Activated naive CD8-positive, alpha-beta T cell treated with anti-CD3 and anti-CD28 coated beads, Interleukin-2, amount 10 ng/mL, durations not matched to agents 7 days and 5 days (primary cell): ENCODE data around the gene COL2A1. TPM values are rescaled to one million over a fixed set of nuclear protein-coding genes. Genes with fewer than 3 reads are reported as not detected.

ENCODE experiments used
- ATAC-seq: fragments of 150-1000 bp; cut with Tn5 transposase; one replicate; pipeline ENCODE4 v1.10.0; 2021; ENCODE audit warnings: low read depth, moderate library complexity
- POLR2A ChIA-PET: fragments of 350-600 bp; sonication (Branson Sonifier 250); formaldehyde crosslinking; loops from one replicate; lab custom pipeline; 2021; ENCODE audit warnings: antibody characterized with exemption; lab: Charles Lee
- DNase-seq: peaks from one replicate; pipeline ENCODE4 v3.0.0; 2021
- H3K27ac Mint-ChIP-seq: one replicate; pipeline ENCODE4 v1.8.0; 2022; ENCODE audit warnings: mild to moderate bottlenecking, mixed read lengths
- H3K27me3 Mint-ChIP-seq: one replicate; pipeline ENCODE4 v1.8.0; 2022; ENCODE audit warnings: mild to moderate bottlenecking, moderate library complexity, mixed read lengths
- H3K36me3 Mint-ChIP-seq: one replicate; pipeline ENCODE4 v1.8.0; 2021; ENCODE audit warnings: mild to moderate bottlenecking, mixed read lengths
- H3K4me1 Mint-ChIP-seq: one replicate; pipeline ENCODE4 v1.8.0; 2021; ENCODE audit warnings: mixed read lengths
- H3K4me3 Mint-ChIP-seq: one replicate; pipeline ENCODE4 v1.8.0; 2022; ENCODE audit warnings: mild to moderate bottlenecking, moderate library complexity, mixed read lengths
- H3K9me3 Mint-ChIP-seq: one replicate; pipeline ENCODE4 v1.8.0; 2021; ENCODE audit warnings: mixed read lengths
- total RNA-seq, 2 experiments: library from RNA; stranded (reverse); gene quantifications; one replicate each; pipeline ENCODE4 v1.2.3, GENCODE V29; 2021

COL2A1 gene
- total RNA-seq, 2 experiments from 2014 or later, result not detected

GRCh38 chr12:47942614-47943225 lies 61.6 kb downstream of the COL2A1 start:
- H3K36me3 Mint-ChIP-seq, result no peaks in the 10 kb centered on the region
- H3K4me1 Mint-ChIP-seq, result peaks cover 8% of the 10 kb centered on the region
- POLR2A ChIA-PET, result no interaction called here
- H3K27ac Mint-ChIP-seq, result no peak overlapping the region
- no peaks in the 10 kb centered on the region for H3K9me3 Mint-ChIP-seq
- ATAC-seq (no peak), DNase-seq (no peak)
- H3K4me3 Mint-ChIP-seq, result no peak overlapping the region
- peaks cover 17% of the 10 kb centered on the region for H3K27me3 Mint-ChIP-seq

GRCh38 chr12:47941871-47942613 lies 62.2 kb downstream of the COL2A1 start:
- POLR2A ChIA-PET, result no interaction called here
- DNase-seq, result no peak
- no peak overlapping the region for H3K4me3 Mint-ChIP-seq
- H3K4me1 Mint-ChIP-seq, result peaks cover 8% of the 10 kb centered on the region
- no peaks in the 10 kb centered on the region for H3K36me3 Mint-ChIP-seq
- no peak for ATAC-seq
- H3K27me3 Mint-ChIP-seq, result peaks cover 22% of the 10 kb centered on the region
- H3K9me3 Mint-ChIP-seq, result no peaks in the 10 kb centered on the region
- no peak overlapping the region for H3K27ac Mint-ChIP-seq

DNA sequence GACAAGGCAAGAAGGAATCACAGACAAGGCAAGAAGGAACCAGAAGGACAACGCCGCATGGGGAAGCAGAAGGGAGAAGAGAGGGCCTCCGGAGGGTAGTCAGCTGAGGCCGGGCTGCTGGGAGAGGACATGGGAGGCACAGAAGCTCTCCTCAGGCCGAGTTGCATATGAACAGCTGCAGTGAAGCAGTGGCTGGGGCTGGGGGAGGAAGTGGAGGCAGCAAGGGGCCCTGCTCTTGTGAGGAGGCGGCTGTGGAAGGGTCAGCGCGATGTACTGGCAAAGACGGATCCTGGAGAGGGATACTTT lies 62.8 kb downstream of the COL2A1 start:
- Mint-ChIP-seq H3K27me3 (peaks cover 19% of the 10 kb centered on the region), H3K9me3 (no peaks in the 10 kb centered on the region), H3K4me3 (no peak overlapping the region), H3K36me3 (no peaks in the 10 kb centered on the region), H3K4me1 (peaks cover 5% of the 10 kb centered on the region), H3K27ac (no peak overlapping the region)
- POLR2A ChIA-PET, result no interaction called here
- no peak for ATAC-seq
- DNase-seq, result no peak

DNA sequence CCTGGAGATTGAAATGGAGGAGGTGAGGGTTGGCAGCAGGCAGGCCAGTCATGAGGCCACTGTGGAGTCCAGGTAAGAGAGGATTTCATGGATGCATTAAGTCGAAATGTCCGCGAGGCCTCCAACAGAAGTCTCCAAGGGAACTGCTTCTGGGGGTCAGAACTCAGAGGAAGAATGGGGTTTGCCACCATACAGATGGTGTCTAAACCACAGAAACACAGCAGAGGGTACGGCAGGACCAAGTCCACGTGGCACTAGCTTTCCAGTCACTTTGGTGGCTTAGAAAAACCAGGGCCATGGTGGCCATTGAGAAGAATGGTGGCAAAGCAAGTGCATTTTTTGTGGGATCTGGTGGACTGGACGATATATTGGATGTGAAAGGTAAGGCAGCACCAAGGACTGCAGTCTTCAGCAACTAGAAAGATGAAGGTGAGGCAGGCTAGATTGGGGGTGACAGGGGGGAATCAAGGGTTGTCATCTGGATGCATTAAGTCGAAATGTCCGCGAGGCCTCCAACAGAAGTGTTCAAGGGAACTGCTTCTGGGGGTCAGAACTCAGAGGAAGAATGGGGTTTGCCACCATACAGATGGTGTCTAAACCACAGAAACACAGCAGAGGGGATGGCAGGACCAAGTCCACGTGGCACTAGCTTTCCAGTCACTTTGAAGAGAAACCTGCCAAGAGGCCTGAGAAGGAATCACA lies 63.4 kb downstream of the COL2A1 start:
- POLR2A ChIA-PET, result no interaction called here
- Mint-ChIP-seq H3K27me3 (peaks cover 19% of the 10 kb centered on the region), H3K27ac (no peak overlapping the region), H3K9me3 (no peaks in the 10 kb centered on the region), H3K36me3 (no peaks in the 10 kb centered on the region), H3K4me3 (no peak overlapping the region), H3K4me1 (peaks cover 5% of the 10 kb centered on the region)
- DNase-seq (no peak), ATAC-seq (no peak)

DNA sequence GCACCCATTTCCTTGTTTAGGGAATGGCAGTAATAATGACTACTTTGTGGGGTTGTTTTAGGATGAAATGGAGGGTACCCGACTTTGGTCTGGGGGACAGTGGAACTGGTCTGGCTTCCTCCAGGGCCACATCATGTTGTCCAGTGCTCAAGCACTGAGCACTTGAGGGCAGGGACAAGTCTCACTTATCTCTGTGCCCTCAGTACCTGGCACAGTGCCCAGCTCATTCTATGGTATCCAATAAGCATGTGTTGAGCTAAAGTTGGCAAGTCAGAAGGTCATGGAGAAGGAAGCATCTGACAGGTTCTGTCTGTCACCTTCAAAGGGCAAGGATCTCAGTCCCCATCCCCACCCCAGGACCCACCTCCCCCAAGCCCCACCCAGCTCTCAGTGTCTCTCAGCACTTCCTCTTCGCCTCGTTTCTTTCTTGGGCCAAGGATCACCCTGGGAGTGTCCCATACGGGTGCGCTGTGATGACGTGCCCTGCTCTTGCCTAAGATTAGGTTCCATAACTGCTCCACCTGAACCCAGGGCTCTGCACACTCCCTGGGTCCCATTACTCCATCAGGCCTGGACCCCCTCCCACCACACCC lies 65.2 kb downstream of the COL2A1 start:
- POLR2A ChIA-PET, result interaction anchor here (0.6 kb wide), 1 partner anchor 45 kb away, joined by 3 read pairs; no protein-coding TSS in a partner anchor
- H3K4me1 Mint-ChIP-seq, result peaks cover 5% of the 10 kb centered on the region
- peaks cover 29% of the 10 kb centered on the region for H3K27me3 Mint-ChIP-seq
- DNase-seq (no peak), ATAC-seq (no peak)
- H3K9me3 Mint-ChIP-seq, result no peaks in the 10 kb centered on the region
- no peaks in the 10 kb centered on the region for H3K36me3 Mint-ChIP-seq
- no peak overlapping the region for H3K27ac Mint-ChIP-seq
- no peak overlapping the region for H3K4me3 Mint-ChIP-seq

DNA sequence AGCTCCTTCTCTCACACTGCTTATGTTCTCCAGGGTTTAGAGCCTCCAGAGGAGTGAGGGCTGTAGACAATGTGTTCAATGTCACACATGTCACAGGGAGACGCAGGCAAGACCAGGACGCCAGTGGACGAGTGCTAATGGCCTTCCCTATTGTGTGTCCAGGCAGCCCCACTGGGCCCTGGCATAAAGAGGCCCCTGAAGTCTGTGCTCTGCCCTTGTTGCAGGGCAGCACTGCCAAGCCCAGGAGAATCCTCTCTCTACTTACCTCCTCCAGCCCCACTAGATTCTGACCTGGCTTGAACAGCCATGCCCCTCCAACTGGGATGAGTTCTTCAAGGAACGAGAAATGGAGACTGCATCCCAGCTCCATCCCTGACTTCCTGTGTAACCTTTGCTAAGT lies 65.7 kb downstream of the COL2A1 start:
- H3K27ac Mint-ChIP-seq, result no peak overlapping the region

GRCh38 chr12:47938093-47938492 lies 66.2 kb downstream of the COL2A1 start:
- DNase-seq (no peak), ATAC-seq (no peak)
- no peaks in the 10 kb centered on the region for H3K36me3 Mint-ChIP-seq
- peaks cover 5% of the 10 kb centered on the region for H3K4me1 Mint-ChIP-seq
- peaks cover 37% of the 10 kb centered on the region for H3K27me3 Mint-ChIP-seq
- H3K9me3 Mint-ChIP-seq, result no peaks in the 10 kb centered on the region
- POLR2A ChIA-PET, result no interaction called here
- no peak overlapping the region for H3K27ac Mint-ChIP-seq
- no peak overlapping the region for H3K4me3 Mint-ChIP-seq

More for the DNA sequence above, 65.7 kb downstream of the COL2A1 start:
- H3K36me3 Mint-ChIP-seq, result no peaks in the 10 kb centered on the region
- H3K9me3 Mint-ChIP-seq, result no peaks in the 10 kb centered on the region
- DNase-seq (no peak), ATAC-seq (no peak)
- peaks cover 5% of the 10 kb centered on the region for H3K4me1 Mint-ChIP-seq
- POLR2A ChIA-PET, result no interaction called here
- H3K27me3 Mint-ChIP-seq, result peaks cover 32% of the 10 kb centered on the region
- H3K4me3 Mint-ChIP-seq, result no peak overlapping the region

GRCh38 chr12:47935184-47935583 lies 69.1 kb downstream of the COL2A1 start:
- Mint-ChIP-seq H3K9me3 (no peaks in the 10 kb centered on the region), H3K4me1 (no peaks in the 10 kb centered on the region), H3K36me3 (no peaks in the 10 kb centered on the region), H3K27me3 (peaks cover 38% of the 10 kb centered on the region), H3K27ac (no peak overlapping the region), H3K4me3 (no peak overlapping the region)
- ATAC-seq (no peak), DNase-seq (no peak)
- POLR2A ChIA-PET, result interaction anchor here (0.5 kb wide), 1 partner anchor 149 kb away, joined by 4 read pairs; no protein-coding TSS in a partner anchor

DNA sequence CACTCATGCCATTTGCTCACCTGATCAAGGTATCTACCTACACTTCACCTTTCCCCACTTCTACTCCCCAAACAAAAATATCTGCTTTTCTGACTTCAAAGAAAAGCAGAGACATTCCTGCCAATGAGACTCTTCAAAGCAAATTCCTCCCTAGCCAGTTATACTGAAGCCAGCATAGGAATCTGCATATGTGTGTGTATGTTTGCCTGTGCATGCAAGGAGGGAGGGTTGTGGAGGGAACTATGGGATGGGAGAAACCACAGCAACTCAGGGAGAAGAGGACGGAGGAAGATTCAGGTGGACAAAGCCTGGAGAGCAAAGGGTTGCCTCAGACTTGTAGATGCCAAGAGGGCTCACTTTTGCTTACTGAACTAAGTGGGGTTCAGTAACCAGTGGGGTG lies 73.1 kb downstream of the COL2A1 start:
- H3K9me3 Mint-ChIP-seq, result peaks cover 3% of the 10 kb centered on the region
- H3K4me1 Mint-ChIP-seq, result peaks cover 2% of the 10 kb centered on the region
- ATAC-seq (no peak), DNase-seq (no peak)
- no peaks in the 10 kb centered on the region for H3K36me3 Mint-ChIP-seq
- H3K27ac Mint-ChIP-seq, result no peak overlapping the region
- peaks cover 24% of the 10 kb centered on the region for H3K27me3 Mint-ChIP-seq
- H3K4me3 Mint-ChIP-seq, result no peak overlapping the region
- POLR2A ChIA-PET, result no interaction called here

DNA sequence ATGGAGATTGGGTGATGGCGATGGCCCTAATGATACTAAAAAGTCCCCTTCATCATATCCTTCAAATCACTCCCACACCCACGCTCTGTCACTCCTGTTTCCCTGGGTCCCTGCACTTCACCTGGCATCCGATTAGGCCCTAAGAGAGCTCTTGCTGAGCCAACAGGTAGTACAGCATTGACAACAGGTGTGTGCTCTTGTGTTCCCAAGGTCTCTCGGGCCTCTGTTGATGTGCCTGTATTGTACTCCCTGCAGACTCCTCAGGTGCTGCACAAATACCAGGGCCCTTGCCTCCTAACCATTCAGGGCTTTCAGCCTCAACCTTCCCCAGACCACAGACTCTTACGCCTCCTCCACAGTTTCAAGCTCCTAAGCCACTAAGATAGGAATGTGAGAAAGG lies 73.6 kb downstream of the COL2A1 start:
- no peak overlapping the region for H3K4me3 Mint-ChIP-seq
- peaks cover 2% of the 10 kb centered on the region for H3K4me1 Mint-ChIP-seq
- ATAC-seq (no peak), DNase-seq (no peak)
- H3K9me3 Mint-ChIP-seq, result peaks cover 3% of the 10 kb centered on the region
- no peak overlapping the region for H3K27ac Mint-ChIP-seq
- H3K36me3 Mint-ChIP-seq, result no peaks in the 10 kb centered on the region
- H3K27me3 Mint-ChIP-seq, result peaks cover 22% of the 10 kb centered on the region
- POLR2A ChIA-PET, result interaction anchor here (0.6 kb wide), 1 partner anchor 60 kb away, joined by 4 read pairs; no protein-coding TSS in a partner anchor

- POLR2A ChIA-PET, result interaction anchor here (0.6 kb wide), 1 partner anchor 725 kb away, joined by 5 read pairs; no protein-coding TSS in a partner anchor
- H3K4me1 Mint-ChIP-seq, result peaks cover 2% of the 10 kb centered on the region
- H3K9me3 Mint-ChIP-seq, result peaks cover 3% of the 10 kb centered on the region
- ATAC-seq (no peak), DNase-seq (no peak)
- no peak overlapping the region for H3K4me3 Mint-ChIP-seq
- H3K36me3 Mint-ChIP-seq, result no peaks in the 10 kb centered on the region
- H3K27me3 Mint-ChIP-seq, result peaks cover 27% of the 10 kb centered on the region
- no peak overlapping the region for H3K27ac Mint-ChIP-seq
These were observed 76.9 kb downstream of the COL2A1 start for GRCh38 chr12:47927346-47927745.
